Mesendoderm (in vitro differentiated cells): ENCODE results near the gene MAPK7. TPM values are rescaled to one million over a fixed set of nuclear protein-coding genes. Genes with fewer than 3 reads are reported as not detected.

Experiments
- small RNA-seq: library from polyadenylated mRNA; stranded (forward); fragments of <200 nt; extraction: miRNeasy Mini kit (QIAGEN cat#:217004); gene quantifications from one replicate; pipeline ENCODE3, GENCODE V24; 2013; ENCODE audit not compliant: insufficient read depth

Gene MAPK7

Small RNAs within 50 kb of the gene (small RNA-seq; reads per million reads assigned to genes)
- gene MIR1180 (258 reads per million, percentile 97 among the genes with 10 or more reads in this experiment), gene RF00537 (not detected)
